DOHH2 (cell line): ENCODE results near the gene AUTS2.
"Not testable (repeated sequence)": the region's sequence is repeated elsewhere in the genome, so short reads cannot be mapped to it uniquely, and the experiment has no call there.

Source experiments
- H3F3A ChIP-seq: fragments of 200-600 bp; sonication (generic), shearing (Covaris generic); 2 replicates; pipeline ENCODE4 v1.6.0; 2016; ENCODE audit warnings: antibody characterized with exemption, mild to moderate bottlenecking; ENCODE audit not compliant: control insufficient read depth, insufficient read depth
- H3K27ac ChIP-seq: fragments of 200-600 bp; sonication (generic); 2 replicates; pipeline ENCODE4 v1.5.1; 2014; ENCODE audit warnings: low read depth, mild to moderate bottlenecking, low read length, moderate library complexity
- H3K27me3 ChIP-seq: fragments of 200-600 bp; sonication (generic); 2 replicates; pipeline ENCODE4 v1.6.1; 2014; ENCODE audit warnings: mild to moderate bottlenecking, low read length, mixed read lengths; ENCODE audit not compliant: control insufficient read depth
- H3K36me3 ChIP-seq: fragments of 200-600 bp; sonication (generic); 2 replicates; pipeline ENCODE4 v1.6.1; 2014; ENCODE audit warnings: mild to moderate bottlenecking, low read length, moderate library complexity, mixed read lengths; ENCODE audit not compliant: control insufficient read depth
- H3K4me1 ChIP-seq: fragments of 200-600 bp; sonication (generic); 2 replicates; pipeline ENCODE4 v1.6.1; 2014; ENCODE audit warnings: mild to moderate bottlenecking, low read length, mixed read lengths; ENCODE audit not compliant: control insufficient read depth
- H3K4me2 ChIP-seq: fragments of 200-600 bp; sonication (generic); 2 replicates; pipeline ENCODE4 v1.6.0; 2014; ENCODE audit warnings: mild to moderate bottlenecking, low read length, moderate library complexity
- H3K4me3 ChIP-seq: fragments of 200-600 bp; sonication (generic); 2 replicates; pipeline ENCODE4 v1.5.1; 2014; ENCODE audit warnings: mild to moderate bottlenecking, low read length, mixed read lengths
- H3K79me2 ChIP-seq: fragments of 200-600 bp; sonication (generic); 2 replicates; pipeline ENCODE4 v1.6.1; 2014; ENCODE audit warnings: mild to moderate bottlenecking, low read length, mixed read lengths; ENCODE audit not compliant: control insufficient read depth
- H3K9me2 ChIP-seq: fragments of 200-600 bp; sonication (generic); replicated peaks from 2 replicates; pipeline ENCODE4 v1.6.1; 2014; ENCODE audit warnings: mild to moderate bottlenecking, low read length, mixed read lengths; ENCODE audit not compliant: control insufficient read depth
- H3K9me3 ChIP-seq: fragments of 200-600 bp; sonication (generic); 2 replicates; pipeline ENCODE4 v1.6.1; 2014; ENCODE audit warnings: antibody characterized with exemption, low read length, mixed read lengths; ENCODE audit not compliant: control insufficient read depth, insufficient read depth
- H4K20me1 ChIP-seq: fragments of 200-600 bp; sonication (generic); 2 replicates; pipeline ENCODE4 v1.6.0; 2014; ENCODE audit warnings: low read depth, mild to moderate bottlenecking, antibody characterized with exemption, low read length, moderate library complexity; ENCODE audit not compliant: control insufficient read depth, insufficient read depth
- EZH2phosphoT487 ChIP-seq: fragments of 200-600 bp; sonication (generic); IDR thresholded peaks from 2 replicates; pipeline ENCODE4 v1.6.1; 2017; ENCODE audit warnings: borderline replicate concordance, mild to moderate bottlenecking, antibody characterized with exemption, low read length, moderate library complexity, mixed read lengths
- TF ChIP-seq, protein P1 (sequence below): fragments of 200-600 bp; sonication (generic); IDR thresholded peaks from one replicate; pipeline ENCODE4 v1.5.1; 2014; ENCODE audit warnings: antibody characterized with exemption, mild to moderate bottlenecking, low read depth, low read length; ENCODE audit not compliant: poor library complexity, severe bottlenecking

AUTS2 gene

DNA sequence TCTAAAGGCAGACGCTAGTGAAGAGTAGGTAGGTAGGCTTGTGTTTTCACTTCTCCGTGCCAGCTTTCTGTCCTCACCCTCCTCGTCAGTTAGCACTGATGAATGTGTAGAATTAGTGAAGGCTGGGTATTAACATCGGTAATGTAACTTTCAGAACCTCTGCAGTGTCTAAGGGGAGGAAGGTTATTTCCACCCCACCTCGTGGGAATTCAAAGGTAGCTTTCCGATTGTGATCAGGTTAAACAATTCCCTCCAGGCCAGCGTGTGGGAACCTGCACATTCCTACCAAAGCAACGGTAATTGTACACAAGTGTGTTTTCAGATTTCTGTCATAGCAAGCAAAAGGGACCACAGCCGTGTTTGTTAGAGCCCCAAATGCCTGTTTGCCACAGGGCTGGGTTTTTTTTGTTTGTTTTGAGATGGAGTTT is 1128.7 kb downstream of the AUTS2 start:
- H3K27ac ChIP-seq = no peak overlapping the region
- H3F3A ChIP-seq = no peaks in the 10 kb centered on the region
- H3K27me3 ChIP-seq = no peaks in the 10 kb centered on the region
- H4K20me1 ChIP-seq = peaks cover 8% of the 10 kb centered on the region; the same call in 1 of the 2 replicates
- peaks cover 6% of the 10 kb centered on the region; the same call in 1 of the 2 replicates for H3K36me3 ChIP-seq
- TF ChIP-seq, protein P1, sequence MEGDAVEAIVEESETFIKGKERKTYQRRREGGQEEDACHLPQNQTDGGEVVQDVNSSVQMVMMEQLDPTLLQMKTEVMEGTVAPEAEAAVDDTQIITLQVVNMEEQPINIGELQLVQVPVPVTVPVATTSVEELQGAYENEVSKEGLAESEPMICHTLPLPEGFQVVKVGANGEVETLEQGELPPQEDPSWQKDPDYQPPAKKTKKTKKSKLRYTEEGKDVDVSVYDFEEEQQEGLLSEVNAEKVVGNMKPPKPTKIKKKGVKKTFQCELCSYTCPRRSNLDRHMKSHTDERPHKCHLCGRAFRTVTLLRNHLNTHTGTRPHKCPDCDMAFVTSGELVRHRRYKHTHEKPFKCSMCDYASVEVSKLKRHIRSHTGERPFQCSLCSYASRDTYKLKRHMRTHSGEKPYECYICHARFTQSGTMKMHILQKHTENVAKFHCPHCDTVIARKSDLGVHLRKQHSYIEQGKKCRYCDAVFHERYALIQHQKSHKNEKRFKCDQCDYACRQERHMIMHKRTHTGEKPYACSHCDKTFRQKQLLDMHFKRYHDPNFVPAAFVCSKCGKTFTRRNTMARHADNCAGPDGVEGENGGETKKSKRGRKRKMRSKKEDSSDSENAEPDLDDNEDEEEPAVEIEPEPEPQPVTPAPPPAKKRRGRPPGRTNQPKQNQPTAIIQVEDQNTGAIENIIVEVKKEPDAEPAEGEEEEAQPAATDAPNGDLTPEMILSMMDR = no peak
- TF ChIP-seq EZH2phosphoT487 = no peak
- no peak overlapping the region for H3K4me3 ChIP-seq
- peaks cover 84% of the 10 kb centered on the region for H3K79me2 ChIP-seq
- no peaks in the 10 kb centered on the region for H3K9me3 ChIP-seq
- no peak overlapping the region for H3K4me2 ChIP-seq
- peaks cover 13% of the 10 kb centered on the region for H3K4me1 ChIP-seq
- H3K9me2 ChIP-seq = no peaks in the 10 kb centered on the region

DNA sequence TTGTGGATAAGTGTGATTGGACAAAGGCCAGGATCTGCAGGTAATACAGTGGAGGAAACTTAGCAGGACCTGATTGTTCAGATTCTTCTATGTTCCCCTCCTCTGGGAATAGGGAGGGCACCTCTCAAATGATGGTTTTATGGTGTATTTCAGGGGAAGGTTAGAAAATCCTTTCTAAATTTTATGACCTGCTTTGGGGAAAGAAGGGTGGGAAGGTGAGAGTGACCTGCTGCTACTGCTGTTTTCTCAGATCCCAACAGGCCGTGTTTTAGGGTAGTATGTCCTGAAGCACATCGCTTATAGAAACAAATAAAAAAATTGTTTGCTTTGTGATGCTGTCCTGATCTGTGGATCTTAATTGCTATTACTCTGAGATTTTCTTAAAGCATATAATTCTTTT is 1129.6 kb downstream of the AUTS2 start:
- TF ChIP-seq EZH2phosphoT487 = no peak
- TF ChIP-seq, protein P1 = no peak
- Histone ChIP-seq H3K27ac (no peak overlapping the region), H3F3A (no peaks in the 10 kb centered on the region), H3K27me3 (no peaks in the 10 kb centered on the region), H3K36me3 (peaks cover 10% of the 10 kb centered on the region), H3K9me3 (no peaks in the 10 kb centered on the region), H3K9me2 (no peaks in the 10 kb centered on the region), H3K4me2 (no peak overlapping the region), H3K4me1 (peaks cover 19% of the 10 kb centered on the region), H3K4me3 (no peak overlapping the region), H4K20me1 (peaks cover 8% of the 10 kb centered on the region; the same call in 1 of the 2 replicates), H3K79me2 (peaks cover 86% of the 10 kb centered on the region)

DNA sequence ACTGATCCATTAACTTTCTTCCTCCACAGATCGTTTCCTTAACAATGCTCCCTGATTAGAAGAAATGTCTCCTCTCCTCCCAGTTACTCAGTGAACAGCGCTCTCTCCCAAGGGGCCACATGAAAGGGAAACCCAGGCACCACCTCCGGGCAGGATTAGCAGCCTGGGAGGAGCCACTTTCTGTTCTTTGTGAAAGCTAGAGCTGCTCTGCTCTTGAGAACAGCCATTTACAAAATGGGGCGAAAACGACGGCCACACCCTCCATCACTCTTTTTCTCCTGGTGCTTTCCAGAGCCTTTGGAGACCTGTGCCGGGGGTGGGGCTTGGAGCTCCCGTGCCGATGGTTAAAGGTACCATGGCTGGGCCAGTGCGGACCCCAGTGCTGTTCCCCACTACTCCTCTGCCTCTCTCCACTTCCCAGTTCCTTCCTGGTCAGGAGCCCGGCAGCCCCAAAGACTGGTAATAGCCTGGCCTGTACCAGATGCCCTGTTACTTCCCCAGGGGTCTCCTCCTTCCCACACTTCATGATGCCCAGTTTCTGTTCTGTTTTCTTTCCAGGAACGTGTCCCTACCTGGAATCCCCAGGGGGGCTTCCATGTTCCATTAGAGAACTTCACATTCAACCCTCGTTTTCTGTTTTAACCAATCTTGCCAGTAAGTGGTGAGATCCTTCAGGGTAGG is 1130.7 kb downstream of the AUTS2 start:
- Histone ChIP-seq H4K20me1 (peaks cover 2% of the 10 kb centered on the region; the same call in 1 of the 2 replicates), H3K9me2 (no peaks in the 10 kb centered on the region), H3K9me3 (no peaks in the 10 kb centered on the region), H3K36me3 (peaks cover 10% of the 10 kb centered on the region), H3K27ac (no peak overlapping the region), H3F3A (no peaks in the 10 kb centered on the region), H3K4me3 (no peak overlapping the region), H3K27me3 (no peaks in the 10 kb centered on the region), H3K4me2 (no peak overlapping the region), H3K4me1 (peaks cover 14% of the 10 kb centered on the region), H3K79me2 (peaks cover 79% of the 10 kb centered on the region)
- TF ChIP-seq, protein P1 = no peak
- no peak for TF ChIP-seq EZH2phosphoT487

DNA sequence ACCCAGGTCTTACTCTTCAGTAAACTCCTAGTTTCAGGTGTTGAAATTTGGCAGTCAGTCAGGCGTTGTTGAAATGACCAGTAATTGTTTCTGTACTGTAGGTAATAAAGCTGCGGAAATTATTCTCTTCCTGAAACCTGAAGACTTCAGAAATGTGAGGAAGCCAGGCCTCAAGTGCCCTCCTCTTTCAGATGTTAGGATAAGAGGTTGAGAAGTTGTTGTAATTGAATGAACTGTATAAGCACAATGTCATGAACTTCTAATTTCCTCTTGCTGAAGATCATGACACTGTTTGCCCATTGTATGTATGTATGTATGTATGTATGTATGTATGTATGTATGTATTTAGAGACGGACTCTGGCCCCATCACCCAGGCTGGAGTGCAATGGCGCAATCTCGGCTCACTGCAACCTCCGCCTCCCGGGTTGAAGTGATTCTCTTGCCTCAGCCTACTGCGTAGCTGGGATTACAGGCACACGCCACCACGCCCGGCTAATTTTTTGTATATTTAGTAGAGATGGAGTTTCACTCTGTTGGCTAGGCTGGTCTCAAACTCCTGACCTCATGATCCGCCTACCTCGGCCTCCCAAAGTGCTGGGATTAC is 1131.4 kb downstream of the AUTS2 start:
- H3K9me3 ChIP-seq, H3K36me3 ChIP-seq, H3K4me2 ChIP-seq, H3K9me2 ChIP-seq, H4K20me1 ChIP-seq, H3F3A ChIP-seq, H3K27me3 ChIP-seq, H3K4me3 ChIP-seq, H3K27ac ChIP-seq: not testable (repeated sequence)
- Histone ChIP-seq H3K4me1 (peaks cover 14% of the 10 kb centered on the region), H3K79me2 (peaks cover 79% of the 10 kb centered on the region)
